GM23338 (cell line): ENCODE results near the gene TENM3. TPM values are rescaled to one million over a fixed set of nuclear protein-coding genes. Genes with fewer than 3 reads are reported as not detected.

ENCODE experiments used
- ATAC-seq: fragments of 200-7000 bp; cut with Tn5 transposase; 3 replicates; pipeline ENCODE4 v1.9.1; 2020
- DNase-seq: peaks from one replicate; pipeline ENCODE4 v3.0.0-alpha.2; 2015; ENCODE audit warnings: low spot score
- H2AFZ ChIP-seq: fragments of 200-600 bp; sonication (generic); 2 replicates; pipeline ENCODE4 v1.8.0; 2016; ENCODE audit warnings: antibody characterized with exemption, mild to moderate bottlenecking, moderate library complexity
- H3F3A ChIP-seq: fragments of 200-600 bp; sonication (generic); replicated peaks from 2 replicates; pipeline ENCODE4 v1.8.0; 2017; ENCODE audit warnings: antibody characterized with exemption, mixed run types, low read depth
- H3K27ac ChIP-seq: fragments of 200-600 bp; sonication (generic); 2 replicates; pipeline ENCODE4 v1.6.1; 2016; ENCODE audit warnings: low read depth
- H3K27me3 ChIP-seq: fragments of 200-600 bp; sonication (generic); 2 replicates; pipeline ENCODE4 v1.8.0; 2016; ENCODE audit warnings: mild to moderate bottlenecking, mixed run types, moderate library complexity; ENCODE audit not compliant: insufficient read depth
- H3K36me3 ChIP-seq: fragments of 200-600 bp; sonication (generic); 2 replicates; pipeline ENCODE4 v1.8.0; 2016; ENCODE audit warnings: mild to moderate bottlenecking; ENCODE audit not compliant: insufficient read depth
- H3K4me1 ChIP-seq: fragments of 200-600 bp; sonication (generic); 2 replicates; pipeline ENCODE4 v1.8.0; 2016; ENCODE audit warnings: mild to moderate bottlenecking, moderate library complexity; ENCODE audit not compliant: insufficient read depth
- H3K4me2 ChIP-seq: fragments of 200-600 bp; sonication (generic); 2 replicates; pipeline ENCODE4 v1.7.1; 2017; ENCODE audit warnings: mixed run types
- H3K4me3 ChIP-seq: fragments of 200-600 bp; sonication (generic); 2 replicates; pipeline ENCODE4 v1.6.1; 2016; ENCODE audit warnings: mixed run types
- H3K79me2 ChIP-seq: fragments of 200-600 bp; sonication (generic); replicated peaks from 2 replicates; pipeline ENCODE4 v1.8.0; 2017; ENCODE audit warnings: mild to moderate bottlenecking; ENCODE audit not compliant: insufficient read depth
- H3K9me2 ChIP-seq: fragments of 200-600 bp; sonication (generic); 2 replicates; pipeline ENCODE4 v1.8.0; 2017; ENCODE audit not compliant: insufficient read depth
- H4K20me1 ChIP-seq: fragments of 200-600 bp; sonication (generic); replicated peaks from 2 replicates; pipeline ENCODE4 v1.8.0; 2017; ENCODE audit warnings: mild to moderate bottlenecking; ENCODE audit not compliant: insufficient read depth
- H3K27ac Mint-ChIP-seq: 2 replicates; pipeline ENCODE4 v1.8.0; 2020; ENCODE audit warnings: inconsistent platforms, mild to moderate bottlenecking, moderate library complexity, mixed read lengths
- H3K27me3 Mint-ChIP-seq: 3 replicates; pipeline ENCODE4 v1.8.0; 2022; ENCODE audit warnings: low read depth, mild to moderate bottlenecking, moderate library complexity, mixed read lengths, inconsistent platforms; ENCODE audit not compliant: insufficient read depth, poor library complexity
- H3K36me3 Mint-ChIP-seq: 3 replicates; pipeline ENCODE4 v1.8.0; 2021; ENCODE audit warnings: low read depth, mild to moderate bottlenecking, inconsistent platforms, moderate library complexity, mixed read lengths
- H3K4me1 Mint-ChIP-seq: 3 replicates; pipeline ENCODE4 v1.8.0; 2020; ENCODE audit warnings: mild to moderate bottlenecking, inconsistent platforms, mixed read lengths
- H3K4me3 Mint-ChIP-seq: 3 replicates; pipeline ENCODE4 v1.8.0; 2021; ENCODE audit warnings: moderate library complexity, mild to moderate bottlenecking, inconsistent platforms, mixed read lengths
- H3K9me3 Mint-ChIP-seq: 3 replicates; pipeline ENCODE4 v1.8.0; 2020; ENCODE audit warnings: moderate library complexity, mild to moderate bottlenecking, inconsistent platforms, mixed read lengths
- CREB1 ChIP-seq: fragments of 250-450 bp; sonication (Bioruptor Pico); IDR thresholded peaks from 2 replicates; pipeline ENCODE4 v1.5.0; 2020; ENCODE audit warnings: low read depth, mild to moderate bottlenecking, moderate library complexity
- ETS1 ChIP-seq: IDR thresholded peaks from 2 replicates; pipeline ENCODE4 v1.6.1; 2016; ENCODE audit warnings: antibody characterized with exemption
- EZH2 ChIP-seq: fragments of 200-600 bp; sonication (generic); IDR thresholded peaks from one replicate; pipeline ENCODE4 v1.8.0; 2017; ENCODE audit warnings: antibody characterized with exemption, mild to moderate bottlenecking, low read depth; ENCODE audit not compliant: unreplicated experiment
- EZH2phosphoT487 ChIP-seq: fragments of 200-600 bp; sonication (generic); IDR thresholded peaks from one replicate; pipeline ENCODE4 v1.8.1; 2018; ENCODE audit warnings: antibody characterized with exemption; ENCODE audit not compliant: unreplicated experiment
- JUNB ChIP-seq: IDR thresholded peaks from one replicate; pipeline ENCODE4 v1.6.1; 2016; ENCODE audit warnings: antibody characterized with exemption; ENCODE audit not compliant: unreplicated experiment
- NANOG ChIP-seq: IDR thresholded peaks from 2 replicates; pipeline ENCODE4 v1.6.1; 2016; ENCODE audit warnings: antibody characterized with exemption, borderline replicate concordance
- POLR2AphosphoS5 ChIP-seq: IDR thresholded peaks from 2 replicates; pipeline ENCODE4 v1.6.1; 2016; ENCODE audit warnings: antibody characterized with exemption, low read depth
- STAT1 ChIP-seq: IDR thresholded peaks from one replicate; pipeline ENCODE4 v1.6.1; 2016; ENCODE audit warnings: antibody characterized with exemption; ENCODE audit not compliant: unreplicated experiment
- ZNF114 ChIP-seq: fragments of 250-450 bp; sonication (Bioruptor Pico); IDR thresholded peaks from 2 replicates; pipeline ENCODE4 v1.5.0; 2020; ENCODE audit warnings: mild to moderate bottlenecking, moderate library complexity
- ZNF331 ChIP-seq: fragments of 250-450 bp; sonication (Bioruptor Pico); IDR thresholded peaks from 2 replicates; pipeline ENCODE4 v1.5.0; 2020; ENCODE audit warnings: low read depth, mild to moderate bottlenecking, moderate library complexity
- ZNF462 ChIP-seq: fragments of 250-450 bp; sonication (Bioruptor Pico); IDR thresholded peaks from 2 replicates; pipeline ENCODE4 v1.5.0; 2020; ENCODE audit warnings: mild to moderate bottlenecking, moderate library complexity
- polyA plus RNA-seq: library from polyadenylated mRNA; unstranded; fragments of >200 nt; fragmentation: Nextera tagmentation; extraction: Ambion mirVana; gene quantifications from 2 replicates; pipeline ENCODE4 v1.2.1, GENCODE V29; 2016
- total RNA-seq: library from RNA; depleted of rRNA; stranded (reverse); fragments of >200 nt; shearing (Covaris generic); gene quantifications from 2 replicates; pipeline ENCODE4 v1.2.3, GENCODE V29; 2014
- TF ChIP-seq, protein P1 (sequence below), 2 experiments: fragments of 200-600 bp in 1 of 2; sonication (generic) in 1 of 2; conservative IDR thresholded peaks; 2 replicates each; pipeline versions ENCODE4 v1.5.1 to v1.6.1; 2016 to 2017; ENCODE audit warnings: antibody characterized with exemption in 2 of 2, low read depth in 2 of 2, mild to moderate bottlenecking in 2 of 2, moderate library complexity in 1 of 2
- TF ChIP-seq, protein P2 (sequence below): IDR thresholded peaks from one replicate; pipeline ENCODE4 v1.6.1; 2018; ENCODE audit warnings: antibody characterized with exemption; ENCODE audit not compliant: unreplicated experiment

Gene TENM3
- total and polyA plus RNA-seq, 2 experiments from 2014 or later: 22.2 to 128 TPM

DNA sequence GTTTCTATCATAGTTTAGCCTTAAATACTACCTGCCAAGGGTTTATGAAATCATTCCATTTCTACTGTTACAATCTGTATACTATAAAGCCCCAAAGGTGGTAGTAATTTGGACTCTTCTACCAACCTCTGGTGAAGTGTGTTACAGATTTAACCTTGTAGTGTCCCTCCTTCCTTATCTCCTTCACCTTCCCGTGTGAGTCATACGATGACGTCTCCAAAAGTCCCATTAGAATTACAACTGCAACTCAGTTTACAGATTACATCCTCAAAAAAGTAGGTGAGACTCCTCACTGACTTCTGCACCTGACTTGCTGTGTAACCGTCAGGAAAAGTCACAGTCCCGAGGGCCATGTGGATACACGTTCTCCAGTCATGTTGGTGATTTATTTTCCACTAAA, 455.0 kb downstream of the TENM3 start:
- H3F3A ChIP-seq: no peaks in the 10 kb centered on the region
- DNase-seq: no peak
- Mint-ChIP-seq H3K4me1 (peaks cover 40% of the 10 kb centered on the region), H3K4me3 (no peak overlapping the region), H3K27me3 (peaks cover 4% of the 10 kb centered on the region), H3K27ac (peak overlapping the region; percentile 19), H3K36me3 (0 out of 3 replicates have a peak, but pooled peaks cover 4% of the 10 kb centered on the region), H3K9me3 (no peaks in the 10 kb centered on the region)
- no peak for ATAC-seq
- no peak overlapping the region for H2AFZ ChIP-seq
- no peaks in the 10 kb centered on the region for H3K27me3 ChIP-seq
- no peak overlapping the region for H3K4me2 ChIP-seq
- no peaks in the 10 kb centered on the region for H3K79me2 ChIP-seq
- H3K4me1 ChIP-seq: peaks cover 20% of the 10 kb centered on the region; the same call in 1 of the 2 replicates
- no peaks in the 10 kb centered on the region for H3K36me3 ChIP-seq
- no peak overlapping the region for H3K4me3 ChIP-seq
- H4K20me1 ChIP-seq: no peaks in the 10 kb centered on the region
- H3K9me2 ChIP-seq: no peaks in the 10 kb centered on the region
- TF ChIP-seq ETS1 (no peak), ZNF114 (no peak), ZNF331 (no peak), ZNF462 (CRISPR knock-in tag) (no peak), NANOG (no peak), EZH2 (no peak), EZH2phosphoT487 (no peak), POLR2AphosphoS5 (no peak), JUNB (no peak), CREB1 (CRISPR knock-in tag) (no peak), STAT1 (no peak)
- TF ChIP-seq, protein P1, sequence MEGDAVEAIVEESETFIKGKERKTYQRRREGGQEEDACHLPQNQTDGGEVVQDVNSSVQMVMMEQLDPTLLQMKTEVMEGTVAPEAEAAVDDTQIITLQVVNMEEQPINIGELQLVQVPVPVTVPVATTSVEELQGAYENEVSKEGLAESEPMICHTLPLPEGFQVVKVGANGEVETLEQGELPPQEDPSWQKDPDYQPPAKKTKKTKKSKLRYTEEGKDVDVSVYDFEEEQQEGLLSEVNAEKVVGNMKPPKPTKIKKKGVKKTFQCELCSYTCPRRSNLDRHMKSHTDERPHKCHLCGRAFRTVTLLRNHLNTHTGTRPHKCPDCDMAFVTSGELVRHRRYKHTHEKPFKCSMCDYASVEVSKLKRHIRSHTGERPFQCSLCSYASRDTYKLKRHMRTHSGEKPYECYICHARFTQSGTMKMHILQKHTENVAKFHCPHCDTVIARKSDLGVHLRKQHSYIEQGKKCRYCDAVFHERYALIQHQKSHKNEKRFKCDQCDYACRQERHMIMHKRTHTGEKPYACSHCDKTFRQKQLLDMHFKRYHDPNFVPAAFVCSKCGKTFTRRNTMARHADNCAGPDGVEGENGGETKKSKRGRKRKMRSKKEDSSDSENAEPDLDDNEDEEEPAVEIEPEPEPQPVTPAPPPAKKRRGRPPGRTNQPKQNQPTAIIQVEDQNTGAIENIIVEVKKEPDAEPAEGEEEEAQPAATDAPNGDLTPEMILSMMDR (conservative IDR thresholded peaks at IDR 0.05; ENCODE audit: low read depth in 2 of 2): no peak
- TF ChIP-seq, protein P2, sequence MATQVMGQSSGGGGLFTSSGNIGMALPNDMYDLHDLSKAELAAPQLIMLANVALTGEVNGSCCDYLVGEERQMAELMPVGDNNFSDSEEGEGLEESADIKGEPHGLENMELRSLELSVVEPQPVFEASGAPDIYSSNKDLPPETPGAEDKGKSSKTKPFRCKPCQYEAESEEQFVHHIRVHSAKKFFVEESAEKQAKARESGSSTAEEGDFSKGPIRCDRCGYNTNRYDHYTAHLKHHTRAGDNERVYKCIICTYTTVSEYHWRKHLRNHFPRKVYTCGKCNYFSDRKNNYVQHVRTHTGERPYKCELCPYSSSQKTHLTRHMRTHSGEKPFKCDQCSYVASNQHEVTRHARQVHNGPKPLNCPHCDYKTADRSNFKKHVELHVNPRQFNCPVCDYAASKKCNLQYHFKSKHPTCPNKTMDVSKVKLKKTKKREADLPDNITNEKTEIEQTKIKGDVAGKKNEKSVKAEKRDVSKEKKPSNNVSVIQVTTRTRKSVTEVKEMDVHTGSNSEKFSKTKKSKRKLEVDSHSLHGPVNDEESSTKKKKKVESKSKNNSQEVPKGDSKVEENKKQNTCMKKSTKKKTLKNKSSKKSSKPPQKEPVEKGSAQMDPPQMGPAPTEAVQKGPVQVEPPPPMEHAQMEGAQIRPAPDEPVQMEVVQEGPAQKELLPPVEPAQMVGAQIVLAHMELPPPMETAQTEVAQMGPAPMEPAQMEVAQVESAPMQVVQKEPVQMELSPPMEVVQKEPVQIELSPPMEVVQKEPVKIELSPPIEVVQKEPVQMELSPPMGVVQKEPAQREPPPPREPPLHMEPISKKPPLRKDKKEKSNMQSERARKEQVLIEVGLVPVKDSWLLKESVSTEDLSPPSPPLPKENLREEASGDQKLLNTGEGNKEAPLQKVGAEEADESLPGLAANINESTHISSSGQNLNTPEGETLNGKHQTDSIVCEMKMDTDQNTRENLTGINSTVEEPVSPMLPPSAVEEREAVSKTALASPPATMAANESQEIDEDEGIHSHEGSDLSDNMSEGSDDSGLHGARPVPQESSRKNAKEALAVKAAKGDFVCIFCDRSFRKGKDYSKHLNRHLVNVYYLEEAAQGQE: no peak
- H3K27ac ChIP-seq: 0 out of 2 replicates have a peak overlapping the region, but pooled peaks have one; percentile 7
